ENCODE data around the gene DOCK2. TPM values are rescaled to one million over a fixed set of nuclear protein-coding genes. Genes with fewer than 3 reads are reported as not detected.

DOCK2 gene
- total RNA-seq, 2 experiments from 2014 or later, result 161 to 205 TPM

DNA sequence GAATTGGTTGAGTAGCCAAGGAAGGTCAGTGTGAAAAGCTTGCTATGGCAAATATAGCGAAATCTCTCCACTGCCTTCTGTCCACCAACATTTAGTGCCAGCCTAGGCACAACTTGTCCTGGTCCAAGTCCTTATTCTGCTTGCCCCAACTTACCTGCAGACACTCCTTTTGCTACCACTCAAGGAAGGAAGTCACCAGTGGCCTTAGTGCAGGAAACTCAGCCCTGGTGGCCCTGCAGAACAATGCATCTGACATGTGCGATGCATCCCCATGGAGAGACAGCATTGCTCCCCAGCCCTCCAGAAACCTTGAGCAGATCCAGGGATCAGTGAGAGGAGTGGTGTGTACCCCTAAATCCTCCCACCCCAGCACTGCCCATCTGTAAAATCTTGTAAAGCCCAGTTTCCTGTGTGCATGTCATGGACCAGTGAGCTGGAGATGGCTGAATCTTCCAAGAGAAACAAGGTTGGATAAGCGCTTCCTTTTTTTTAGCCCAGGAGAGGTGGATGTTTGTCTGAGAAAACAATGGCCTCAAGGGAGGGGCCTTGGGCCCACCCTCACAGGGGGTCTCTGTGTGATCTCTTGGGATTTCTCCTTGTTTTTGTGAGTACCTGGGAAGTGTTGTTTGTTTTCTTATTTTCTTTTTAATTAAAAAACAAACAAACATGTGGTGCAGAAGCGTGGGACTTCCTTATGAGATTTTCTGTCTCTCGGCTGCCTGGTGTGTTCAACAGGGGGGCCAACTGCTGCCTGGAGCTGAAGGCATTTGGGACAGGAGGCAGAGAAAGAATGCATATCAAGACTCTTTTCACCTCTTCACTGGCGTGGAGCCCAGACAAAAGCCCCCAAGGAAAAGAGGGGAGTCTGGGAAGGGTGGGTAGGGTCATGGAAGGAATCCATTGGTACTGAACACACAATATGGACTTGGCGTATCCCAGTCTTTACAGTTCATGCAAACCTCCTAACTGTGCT is 472.3 kb downstream of the DOCK2 start:
- H3K4me1 ChIP-seq (ENCODE audit: insufficient read depth, low read length, poor library complexity, severe bottlenecking), result no peaks in the 10 kb centered on the region
- no peak overlapping the region for H3K4me3 ChIP-seq (ENCODE audit: low read depth, low read length, poor library complexity, severe bottlenecking)
- no peak overlapping the region for H3K27ac ChIP-seq (ENCODE audit: low read depth, low read length, poor library complexity, severe bottlenecking)
- ChIA-PET CTCF (ENCODE audit: unreplicated experiment) (interaction anchor here (0.6 kb wide), 1 partner anchor 39 kb away, joined by 3 read pairs; no protein-coding TSS in a partner anchor), POLR2A (no interaction called here)
- intact Hi-C loops (cut with micrococcal nuclease; ENCODE audit: unreplicated experiment), result no loop called here
- no peaks in the 10 kb centered on the region for H3K9me3 ChIP-seq (ENCODE audit: low read length)
- no peak for DNase-seq (ENCODE audit: low spot score)
- H3K4me2 ChIP-seq (ENCODE audit: low read length), result no peak overlapping the region
- H3K9me2 ChIP-seq (ENCODE audit: insufficient read depth, low read length), result no peaks in the 10 kb centered on the region
- no peak overlapping the region for H2AFZ ChIP-seq (ENCODE audit: low read length)
- TF ChIP-seq EZH2phosphoT487 (IDR thresholded peaks at IDR 0.05; ENCODE audit: borderline replicate concordance, low read depth, low read length), result no peak
- TF ChIP-seq, protein P1, sequence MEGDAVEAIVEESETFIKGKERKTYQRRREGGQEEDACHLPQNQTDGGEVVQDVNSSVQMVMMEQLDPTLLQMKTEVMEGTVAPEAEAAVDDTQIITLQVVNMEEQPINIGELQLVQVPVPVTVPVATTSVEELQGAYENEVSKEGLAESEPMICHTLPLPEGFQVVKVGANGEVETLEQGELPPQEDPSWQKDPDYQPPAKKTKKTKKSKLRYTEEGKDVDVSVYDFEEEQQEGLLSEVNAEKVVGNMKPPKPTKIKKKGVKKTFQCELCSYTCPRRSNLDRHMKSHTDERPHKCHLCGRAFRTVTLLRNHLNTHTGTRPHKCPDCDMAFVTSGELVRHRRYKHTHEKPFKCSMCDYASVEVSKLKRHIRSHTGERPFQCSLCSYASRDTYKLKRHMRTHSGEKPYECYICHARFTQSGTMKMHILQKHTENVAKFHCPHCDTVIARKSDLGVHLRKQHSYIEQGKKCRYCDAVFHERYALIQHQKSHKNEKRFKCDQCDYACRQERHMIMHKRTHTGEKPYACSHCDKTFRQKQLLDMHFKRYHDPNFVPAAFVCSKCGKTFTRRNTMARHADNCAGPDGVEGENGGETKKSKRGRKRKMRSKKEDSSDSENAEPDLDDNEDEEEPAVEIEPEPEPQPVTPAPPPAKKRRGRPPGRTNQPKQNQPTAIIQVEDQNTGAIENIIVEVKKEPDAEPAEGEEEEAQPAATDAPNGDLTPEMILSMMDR (conservative IDR thresholded peaks at IDR 0.05; ENCODE audit: low read length), result no peak
- H3K79me2 ChIP-seq (ENCODE audit: insufficient read depth, low read depth, low read length), result no peaks in the 10 kb centered on the region
- no peaks in the 10 kb centered on the region for H3K36me3 ChIP-seq (ENCODE audit: insufficient read depth, low read length)
- H4K20me1 ChIP-seq (ENCODE audit: insufficient read depth, low read length), result no peaks in the 10 kb centered on the region
- BruUV-seq (replicated peaks), result no TSS peak

DNA sequence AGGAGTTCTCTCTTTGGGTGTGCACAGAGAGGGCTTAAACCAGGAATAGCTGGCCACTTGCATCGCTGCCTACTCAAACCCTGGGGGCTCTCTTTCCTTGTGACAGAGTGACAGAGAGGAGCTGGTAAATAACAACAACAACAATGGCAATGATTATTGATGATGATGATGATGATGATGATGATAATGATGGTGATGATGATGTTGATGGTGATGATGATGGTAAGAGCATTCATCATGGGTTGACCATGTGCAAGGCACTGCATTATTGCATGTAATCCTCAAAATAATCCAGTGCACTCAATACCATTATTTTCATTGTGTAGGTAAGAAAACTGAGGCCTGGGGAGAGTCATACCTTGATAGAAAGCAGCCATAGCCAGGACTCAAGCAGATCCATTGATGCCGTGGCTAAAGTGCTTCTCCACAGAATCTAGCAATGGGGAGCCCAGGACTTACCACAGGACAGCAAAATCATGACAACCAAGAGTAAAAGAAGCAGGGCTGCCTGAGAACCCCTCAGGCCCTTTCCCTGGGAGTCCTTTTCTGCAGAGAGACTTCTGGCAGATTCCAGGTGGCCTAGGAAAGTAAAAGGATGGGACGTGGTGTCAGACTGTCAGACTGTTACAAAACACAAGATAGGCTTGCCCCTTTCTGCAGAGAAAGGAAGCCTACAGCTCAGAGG is 473.5 kb downstream of the DOCK2 start:
- POLR2A ChIA-PET, result interaction anchor here (0.6 kb wide), 1 partner anchor 849 kb away, joined by 3 read pairs; no protein-coding TSS in a partner anchor

More for the DNA sequence above, 473.5 kb downstream of the DOCK2 start:
- Histone ChIP-seq H3K36me3 (ENCODE audit: insufficient read depth, low read length) (no peaks in the 10 kb centered on the region), H3K9me2 (ENCODE audit: insufficient read depth, low read length) (no peaks in the 10 kb centered on the region), H4K20me1 (ENCODE audit: insufficient read depth, low read length) (no peaks in the 10 kb centered on the region), H3K9me3 (ENCODE audit: low read length) (no peaks in the 10 kb centered on the region), H3K4me1 (ENCODE audit: insufficient read depth, low read length, poor library complexity, severe bottlenecking) (no peaks in the 10 kb centered on the region), H3K4me2 (ENCODE audit: low read length) (no peak overlapping the region), H3K27ac (ENCODE audit: low read depth, low read length, poor library complexity, severe bottlenecking) (no peak overlapping the region), H3K4me3 (ENCODE audit: low read depth, low read length, poor library complexity, severe bottlenecking) (no peak overlapping the region), H2AFZ (ENCODE audit: low read length) (no peak overlapping the region), H3K79me2 (ENCODE audit: insufficient read depth, low read depth, low read length) (no peaks in the 10 kb centered on the region)
- DNase-seq (ENCODE audit: low spot score), result no peak
- intact Hi-C loops (cut with micrococcal nuclease; ENCODE audit: unreplicated experiment), result no loop called here
- BruUV-seq (replicated peaks), result no TSS peak
- TF ChIP-seq EZH2phosphoT487 (IDR thresholded peaks at IDR 0.05; ENCODE audit: borderline replicate concordance, low read depth, low read length), result no peak
- TF ChIP-seq, protein P1 (conservative IDR thresholded peaks at IDR 0.05; ENCODE audit: low read length), result no peak
- CTCF ChIA-PET (ENCODE audit: unreplicated experiment), result no interaction called here

All from OCI-LY7 (cell line).